ENCODE data around the gene APOA5. TPM values are rescaled to one million over a fixed set of nuclear protein-coding genes. Genes with fewer than 3 reads are reported as not detected.

Gene APOA5
- total and polyA plus RNA-seq, 9 of the 15 experiments (the other 6 are each of a cell fraction or from before 2014, with no cell fraction given), result not detected

DNA sequence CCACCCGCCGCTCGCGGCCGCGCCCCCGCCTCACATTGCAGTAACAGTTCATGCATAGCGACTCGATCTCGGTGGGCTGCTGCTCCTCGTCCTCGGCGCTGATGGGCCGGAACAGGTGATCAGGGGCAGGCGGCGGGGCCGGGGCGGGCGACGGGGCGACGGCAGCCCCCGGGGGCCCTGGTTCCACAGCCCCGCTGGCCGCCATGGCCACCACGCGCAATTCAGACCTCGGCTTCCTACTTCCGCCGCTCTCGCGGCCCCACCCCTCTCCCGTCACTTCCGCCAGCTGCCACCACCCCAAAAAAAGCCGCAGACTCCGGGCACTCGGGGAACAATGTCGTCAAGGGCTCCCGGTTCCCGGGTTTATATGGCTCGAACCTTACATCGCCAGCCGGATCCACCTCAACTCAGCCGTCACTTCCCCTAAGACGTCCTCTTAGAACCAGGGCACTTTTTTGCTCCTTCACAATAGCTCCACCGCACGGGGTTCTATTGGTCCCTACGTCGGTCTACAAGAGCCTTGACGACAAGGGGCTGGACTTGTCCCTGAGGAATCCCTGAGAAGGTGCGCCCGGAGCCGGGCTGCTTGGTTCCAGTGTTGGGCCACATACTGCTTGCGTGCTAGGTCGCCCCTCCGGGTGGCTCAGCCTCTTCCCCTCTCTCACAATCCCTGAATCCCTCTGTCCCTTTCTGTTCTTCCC, 3.7 kb downstream of the APOA5 start, which contains the start of gene ZPR1 (continued):
- TF ChIP-seq SPI1 (IDR thresholded peaks at IDR 0.05; ENCODE audit: borderline replicate concordance, low read depth, low read length) (peak; percentile 33; the same call in 1 of the 2 replicates), ZBTB1 (CRISPR knock-in tag; IDR thresholded peaks at IDR 0.05; ENCODE audit: borderline replicate concordance, low read depth) (0 out of 2 replicates have a peak, but pooled peaks have one; percentile 26), TGIF2 (CRISPR knock-in tag; IDR thresholded peaks at IDR 0.05) (peak; percentile 21; the same call in 1 of the 2 replicates), CREM (IDR thresholded peaks at IDR 0.05; ENCODE audit: low read depth) (peak; percentile 93), MLLT1 (IDR thresholded peaks at IDR 0.05) (peak in 1 of 2 experiments; percentile 58; a peak in 2 of 4 replicates), ATF7 (IDR thresholded peaks at IDR 0.05) (peak; percentile 72), YY1 (IDR thresholded peaks at IDR 0.05; ENCODE audit: borderline replicate concordance in 1 of 3, control insufficient read depth in 1 of 3, extremely low read depth in 1 of 3, insufficient read depth in 3 of 3, insufficient read length in 1 of 3, insufficient replicate concordance in 2 of 3, low read depth in 1 of 3, low read length in 2 of 3) (peak; percentile 62 to 95 (median 85)), MCM7 (IDR thresholded peaks at IDR 0.05) (no peak), PML (IDR thresholded peaks at IDR 0.05; ENCODE audit: low read length) (peak; percentile 19; the same call in 1 of the 2 replicates), TAF15 (IDR thresholded peaks at IDR 0.05; ENCODE audit: low read depth, low read length) (no peak), POLR2G (IDR thresholded peaks at IDR 0.05; ENCODE audit: low read depth, low read length) (peak; percentile 91), TAF1 (IDR thresholded peaks at IDR 0.05; ENCODE audit: control insufficient read depth, extremely low read depth, insufficient read depth, low read length, severe bottlenecking) (peak; percentile 48), MXD1 (CRISPR knock-in tag; IDR thresholded peaks at IDR 0.05; ENCODE audit: borderline replicate concordance, poor library complexity, severe bottlenecking) (peak; percentile 35), TFAP4 (CRISPR knock-in tag; IDR thresholded peaks at IDR 0.05; ENCODE audit: borderline replicate concordance) (peak; percentile 100), KAT7 (CRISPR knock-in tag; IDR thresholded peaks at IDR 0.05; ENCODE audit: borderline replicate concordance) (peak; percentile 74), PRPF4 (IDR thresholded peaks at IDR 0.05; ENCODE audit: insufficient read depth, low read depth, low read length, poor library complexity, severe bottlenecking) (no peak), BRD4 (IDR thresholded peaks at IDR 0.05) (no peak)
- TF ChIP-seq, protein P1, sequence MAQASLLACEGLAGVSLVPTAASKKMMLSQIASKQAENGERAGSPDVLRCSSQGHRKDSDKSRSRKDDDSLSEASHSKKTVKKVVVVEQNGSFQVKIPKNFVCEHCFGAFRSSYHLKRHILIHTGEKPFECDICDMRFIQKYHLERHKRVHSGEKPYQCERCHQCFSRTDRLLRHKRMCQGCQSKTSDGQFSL (CRISPR knock-in tag; IDR thresholded peaks at IDR 0.05), result no peak
- TF ChIP-seq, protein P1 (tag; IDR thresholded peaks at IDR 0.05), result no peak
- TF ChIP-seq, protein P2, sequence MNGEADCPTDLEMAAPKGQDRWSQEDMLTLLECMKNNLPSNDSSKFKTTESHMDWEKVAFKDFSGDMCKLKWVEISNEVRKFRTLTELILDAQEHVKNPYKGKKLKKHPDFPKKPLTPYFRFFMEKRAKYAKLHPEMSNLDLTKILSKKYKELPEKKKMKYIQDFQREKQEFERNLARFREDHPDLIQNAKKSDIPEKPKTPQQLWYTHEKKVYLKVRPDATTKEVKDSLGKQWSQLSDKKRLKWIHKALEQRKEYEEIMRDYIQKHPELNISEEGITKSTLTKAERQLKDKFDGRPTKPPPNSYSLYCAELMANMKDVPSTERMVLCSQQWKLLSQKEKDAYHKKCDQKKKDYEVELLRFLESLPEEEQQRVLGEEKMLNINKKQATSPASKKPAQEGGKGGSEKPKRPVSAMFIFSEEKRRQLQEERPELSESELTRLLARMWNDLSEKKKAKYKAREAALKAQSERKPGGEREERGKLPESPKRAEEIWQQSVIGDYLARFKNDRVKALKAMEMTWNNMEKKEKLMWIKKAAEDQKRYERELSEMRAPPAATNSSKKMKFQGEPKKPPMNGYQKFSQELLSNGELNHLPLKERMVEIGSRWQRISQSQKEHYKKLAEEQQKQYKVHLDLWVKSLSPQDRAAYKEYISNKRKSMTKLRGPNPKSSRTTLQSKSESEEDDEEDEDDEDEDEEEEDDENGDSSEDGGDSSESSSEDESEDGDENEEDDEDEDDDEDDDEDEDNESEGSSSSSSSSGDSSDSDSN (IDR thresholded peaks at IDR 0.05; ENCODE audit: borderline replicate concordance in 1 of 2, low read depth in 2 of 2, low read length in 2 of 2), result no peak

All from K562 (cell line).